GM21717 (cell line): Measurements from ENCODE around the gene MOB3A.

Experiments used
- ATAC-seq: cut with Tn5 transposase; IDR thresholded peaks from one replicate; pipeline ENCODE4 v1.9.1; 2021; ENCODE audit warnings: mild to moderate bottlenecking, moderate library complexity; ENCODE audit not compliant: unreplicated experiment

Gene MOB3A

GRCh38 chr19:2126879-2127518, 30.9 kb upstream of the MOB3A start:
- ATAC-seq = no peak

GRCh38 chr19:2123682-2124387, 27.7 kb upstream of the MOB3A start:
- ATAC-seq = no peak

GRCh38 chr19:2122982-2123381, 26.9 kb upstream of the MOB3A start:
- ATAC-seq = no peak

- no peak for ATAC-seq
Measured at GRCh38 chr19:2122251-2122650, 26.1 kb upstream of the MOB3A start.

- no peak for ATAC-seq
Measured at GRCh38 chr19:2121416-2122051, 25.4 kb upstream of the MOB3A start.

GRCh38 chr19:2120821-2121220, 24.7 kb upstream of the MOB3A start:
- no peak for ATAC-seq

- ATAC-seq = no peak
Measured at GRCh38 chr19:2119921-2120785, 24.0 kb upstream of the MOB3A start.

- no peak for ATAC-seq
Measured at GRCh38 chr19:2118438-2118837, 22.3 kb upstream of the MOB3A start.

- no peak for ATAC-seq
Measured at GRCh38 chr19:2117215-2117960, 21.3 kb upstream of the MOB3A start.

- ATAC-seq = no peak
Measured at GRCh38 chr19:2116507-2116906, 20.4 kb upstream of the MOB3A start.

- ATAC-seq = no peak
Measured at GRCh38 chr19:2115911-2116426, 19.8 kb upstream of the MOB3A start.

GRCh38 chr19:2115324-2115723, 19.2 kb upstream of the MOB3A start:
- ATAC-seq = no peak

GRCh38 chr19:2114821-2115220, 18.7 kb upstream of the MOB3A start:
- no peak for ATAC-seq

- ATAC-seq = no peak
Measured at GRCh38 chr19:2114218-2114617, 18.1 kb upstream of the MOB3A start.

GRCh38 chr19:2113439-2114211, 17.5 kb upstream of the MOB3A start:
- ATAC-seq = no peak

- no peak for ATAC-seq
Measured at GRCh38 chr19:2112516-2113320, 16.6 kb upstream of the MOB3A start.

GRCh38 chr19:2111886-2112285, 15.8 kb upstream of the MOB3A start:
- no peak for ATAC-seq

GRCh38 chr19:2111425-2111824, 15.3 kb upstream of the MOB3A start:
- ATAC-seq = no peak

GRCh38 chr19:2110822-2111221, 14.7 kb upstream of the MOB3A start:
- no peak for ATAC-seq
